ENCODE data around the gene KIF2A.

KIF2A gene

DNA sequence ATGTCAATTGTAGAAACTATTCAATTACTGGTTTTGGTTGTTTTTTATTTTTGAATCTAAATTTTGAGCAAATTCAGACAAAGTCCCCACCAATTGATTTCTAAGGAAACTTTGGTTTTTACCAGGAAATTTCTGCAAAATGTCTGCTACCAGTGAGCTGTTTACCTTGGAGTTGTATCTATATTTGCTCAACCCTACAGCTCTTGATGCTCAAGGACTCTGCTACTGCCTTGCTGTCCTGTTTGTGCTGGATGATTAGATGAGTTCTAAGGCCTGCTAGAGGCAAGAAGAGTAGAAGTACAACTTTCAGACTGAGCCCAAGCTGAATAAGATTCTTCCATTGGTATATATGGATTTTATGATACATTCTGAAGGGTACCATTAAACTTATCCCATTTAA lies 42.6 kb upstream of the KIF2A start:
- Histone ChIP-seq H3K27ac (no peak overlapping the region), H3K36me3 (no peaks in the 10 kb centered on the region), H3K4me3 (ENCODE audit: low read depth in 1 of 2, low read length in 1 of 2) (no peak overlapping the region), H3K4me1 (ENCODE audit: control insufficient read depth in 1 of 2, insufficient read depth in 1 of 2, low read depth in 1 of 2, low read length in 1 of 2) (peaks cover 0 to 5% of the 10 kb centered on the region in 2 experiments), H3K27me3 (no peaks in the 10 kb centered on the region), H3K9me3 (no peaks in the 10 kb centered on the region)
- TF ChIP-seq, protein P1, sequence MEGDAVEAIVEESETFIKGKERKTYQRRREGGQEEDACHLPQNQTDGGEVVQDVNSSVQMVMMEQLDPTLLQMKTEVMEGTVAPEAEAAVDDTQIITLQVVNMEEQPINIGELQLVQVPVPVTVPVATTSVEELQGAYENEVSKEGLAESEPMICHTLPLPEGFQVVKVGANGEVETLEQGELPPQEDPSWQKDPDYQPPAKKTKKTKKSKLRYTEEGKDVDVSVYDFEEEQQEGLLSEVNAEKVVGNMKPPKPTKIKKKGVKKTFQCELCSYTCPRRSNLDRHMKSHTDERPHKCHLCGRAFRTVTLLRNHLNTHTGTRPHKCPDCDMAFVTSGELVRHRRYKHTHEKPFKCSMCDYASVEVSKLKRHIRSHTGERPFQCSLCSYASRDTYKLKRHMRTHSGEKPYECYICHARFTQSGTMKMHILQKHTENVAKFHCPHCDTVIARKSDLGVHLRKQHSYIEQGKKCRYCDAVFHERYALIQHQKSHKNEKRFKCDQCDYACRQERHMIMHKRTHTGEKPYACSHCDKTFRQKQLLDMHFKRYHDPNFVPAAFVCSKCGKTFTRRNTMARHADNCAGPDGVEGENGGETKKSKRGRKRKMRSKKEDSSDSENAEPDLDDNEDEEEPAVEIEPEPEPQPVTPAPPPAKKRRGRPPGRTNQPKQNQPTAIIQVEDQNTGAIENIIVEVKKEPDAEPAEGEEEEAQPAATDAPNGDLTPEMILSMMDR (IDR thresholded peaks at IDR 0.05): no peak

DNA sequence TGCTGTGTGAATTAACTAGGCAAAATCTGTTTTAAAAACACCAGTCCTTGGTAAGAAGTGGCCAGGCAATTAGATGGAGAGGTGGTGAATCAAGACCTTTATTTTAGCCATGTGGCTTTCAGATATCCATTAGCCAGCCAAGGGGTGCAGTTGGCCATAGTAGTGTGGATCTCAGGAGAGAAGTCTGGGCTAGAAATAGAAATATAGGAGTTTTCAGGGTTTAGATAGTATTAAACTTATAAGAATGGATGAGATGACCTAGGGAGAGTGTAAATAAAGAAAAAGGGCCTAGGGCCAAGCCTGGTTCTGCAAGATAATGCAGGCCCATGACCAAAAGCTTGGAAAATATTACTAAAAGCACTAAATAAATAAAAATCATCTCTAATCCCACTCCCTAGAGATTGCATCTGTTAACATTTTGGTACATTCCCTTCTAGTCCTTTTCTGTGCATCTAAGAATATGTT lies 40.3 kb upstream of the KIF2A start:
- Histone ChIP-seq H3K27ac (no peak overlapping the region), H3K27me3 (no peaks in the 10 kb centered on the region), H3K9me3 (no peaks in the 10 kb centered on the region), H3K4me1 (ENCODE audit: control insufficient read depth in 1 of 2, insufficient read depth in 1 of 2, low read depth in 1 of 2, low read length in 1 of 2) (peaks cover 0 to under 1% of the 10 kb centered on the region in 2 experiments), H3K36me3 (no peaks in the 10 kb centered on the region), H3K4me3 (ENCODE audit: low read depth in 1 of 2, low read length in 1 of 2) (no peak overlapping the region)
- TF ChIP-seq, protein P1 (IDR thresholded peaks at IDR 0.05): no peak

DNA sequence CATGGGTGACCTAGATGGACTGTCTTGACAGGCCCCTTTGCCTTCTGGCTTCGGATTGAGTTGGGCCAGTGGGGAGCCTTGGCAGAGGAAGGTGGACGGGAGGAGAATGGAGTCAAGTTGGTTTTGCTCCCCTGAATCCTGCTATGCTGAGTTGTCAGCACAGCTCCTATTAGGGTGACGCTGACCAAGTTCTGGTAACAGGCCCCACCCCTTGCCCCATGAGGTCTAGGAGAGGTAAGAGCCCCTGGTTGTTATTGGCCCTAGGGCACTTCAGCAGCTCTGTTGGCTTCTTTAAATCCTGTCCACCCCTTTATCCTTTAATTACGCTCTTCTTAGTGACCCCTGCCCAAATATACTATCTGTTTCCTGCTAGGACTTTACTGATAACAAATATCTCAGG lies 39.4 kb upstream of the KIF2A start:
- H3K4me3 ChIP-seq (ENCODE audit: low read depth in 1 of 2, low read length in 1 of 2): no peak overlapping the region
- no peaks in the 10 kb centered on the region for H3K4me1 ChIP-seq (ENCODE audit: control insufficient read depth in 1 of 2, insufficient read depth in 1 of 2, low read depth in 1 of 2, low read length in 1 of 2)
- H3K36me3 ChIP-seq: no peaks in the 10 kb centered on the region
- H3K9me3 ChIP-seq: no peaks in the 10 kb centered on the region
- H3K27ac ChIP-seq: no peak overlapping the region
- TF ChIP-seq, protein P1 (IDR thresholded peaks at IDR 0.05): no peak
- no peaks in the 10 kb centered on the region for H3K27me3 ChIP-seq

DNA sequence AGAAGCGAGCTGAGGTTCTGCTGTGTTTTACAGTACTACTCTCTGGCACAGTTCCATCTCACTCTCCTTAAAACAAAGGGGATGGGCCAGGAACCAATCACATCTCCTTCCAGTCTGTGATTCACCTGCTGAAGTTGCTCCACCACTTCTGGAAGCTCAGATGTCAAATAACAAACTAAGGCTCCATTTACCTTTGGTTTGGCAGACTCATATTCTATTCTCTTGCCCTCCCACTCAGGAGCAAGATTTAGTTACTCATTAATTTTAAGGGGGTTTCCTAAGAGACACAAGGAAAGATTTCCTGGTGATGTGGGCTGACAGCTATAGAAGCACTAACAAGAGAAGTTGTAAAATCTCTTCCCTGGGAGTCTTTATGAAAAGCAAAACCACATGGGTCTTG lies 37.8 kb upstream of the KIF2A start:
- TF ChIP-seq, protein P1 (IDR thresholded peaks at IDR 0.05): no peak
- no peaks in the 10 kb centered on the region for H3K36me3 ChIP-seq
- no peaks in the 10 kb centered on the region for H3K27me3 ChIP-seq
- H3K27ac ChIP-seq: no peak overlapping the region
- no peaks in the 10 kb centered on the region for H3K9me3 ChIP-seq
- no peaks in the 10 kb centered on the region for H3K4me1 ChIP-seq (ENCODE audit: control insufficient read depth in 1 of 2, insufficient read depth in 1 of 2, low read depth in 1 of 2, low read length in 1 of 2)
- no peak overlapping the region for H3K4me3 ChIP-seq (ENCODE audit: low read depth in 1 of 2, low read length in 1 of 2)

DNA sequence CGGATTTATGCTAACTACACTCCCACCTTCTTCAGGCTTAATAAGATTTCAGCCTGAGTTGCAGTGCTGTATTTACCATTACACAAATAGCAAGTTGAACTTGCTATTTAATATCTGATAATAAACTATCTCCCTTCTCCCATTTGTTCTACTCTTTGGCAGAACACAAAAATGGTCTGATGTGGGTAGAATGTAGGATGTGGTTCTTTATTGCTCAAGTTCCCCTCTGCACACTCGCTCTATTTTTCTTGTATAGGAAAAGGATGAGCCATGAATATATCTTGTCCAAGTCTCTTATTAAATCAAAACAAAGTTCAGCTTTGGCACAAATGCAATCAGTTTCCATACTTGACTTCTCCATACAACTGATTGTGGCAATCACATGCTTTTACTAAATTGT lies 37.2 kb upstream of the KIF2A start:
- TF ChIP-seq, protein P1 (IDR thresholded peaks at IDR 0.05): no peak
- no peaks in the 10 kb centered on the region for H3K4me1 ChIP-seq (ENCODE audit: control insufficient read depth in 1 of 2, insufficient read depth in 1 of 2, low read depth in 1 of 2, low read length in 1 of 2)
- H3K27ac ChIP-seq: no peak overlapping the region
- no peaks in the 10 kb centered on the region for H3K9me3 ChIP-seq
- no peak overlapping the region for H3K4me3 ChIP-seq (ENCODE audit: low read depth in 1 of 2, low read length in 1 of 2)
- no peaks in the 10 kb centered on the region for H3K36me3 ChIP-seq
- no peaks in the 10 kb centered on the region for H3K27me3 ChIP-seq

DNA sequence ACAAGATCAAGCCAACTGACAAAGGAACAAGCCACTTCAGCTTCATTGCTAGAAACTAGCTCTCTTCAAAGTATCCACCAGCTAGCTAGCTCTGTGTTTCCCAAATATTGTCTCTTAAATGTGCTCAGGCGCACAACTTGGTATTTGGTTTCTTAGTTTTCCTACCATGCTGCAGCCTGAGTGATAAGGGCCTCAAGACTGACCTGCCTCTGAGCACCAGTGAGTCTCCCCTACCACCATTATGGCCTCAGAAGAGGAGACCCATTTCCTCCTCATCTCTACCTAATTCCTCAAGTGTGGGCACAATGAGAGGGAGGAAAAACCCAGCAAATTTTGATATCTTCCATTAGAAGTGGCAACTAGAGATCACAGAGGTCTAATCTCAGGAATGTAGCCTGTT lies 34.6 kb upstream of the KIF2A start:
- no peak overlapping the region for H3K27ac ChIP-seq
- no peaks in the 10 kb centered on the region for H3K36me3 ChIP-seq
- H3K27me3 ChIP-seq: no peaks in the 10 kb centered on the region
- H3K9me3 ChIP-seq: no peaks in the 10 kb centered on the region
- no peaks in the 10 kb centered on the region for H3K4me1 ChIP-seq (ENCODE audit: control insufficient read depth in 1 of 2, insufficient read depth in 1 of 2, low read depth in 1 of 2, low read length in 1 of 2)
- no peak overlapping the region for H3K4me3 ChIP-seq (ENCODE audit: low read depth in 1 of 2, low read length in 1 of 2)
- TF ChIP-seq, protein P1 (IDR thresholded peaks at IDR 0.05): no peak
